KOPT-K1 (cell line): Measurements from ENCODE around the gene AP2A2.

Experiments used
- H3K27ac ChIP-seq: fragments of 200-600 bp; sonication (generic); 2 replicates; pipeline ENCODE4 v1.5.1; 2016; ENCODE audit warnings: antibody characterized with exemption, mild to moderate bottlenecking, low read depth, low read length; ENCODE audit not compliant: poor library complexity, severe bottlenecking
- H3K36me3 ChIP-seq: fragments of 200-600 bp; sonication (generic); 2 replicates; pipeline ENCODE4 v1.5.1; 2017; ENCODE audit warnings: antibody characterized with exemption, mild to moderate bottlenecking, low read length, moderate library complexity; ENCODE audit not compliant: insufficient read depth
- H3K9me3 ChIP-seq: fragments of 200-600 bp; sonication (generic); 2 replicates; pipeline ENCODE4 v1.5.1; 2017; ENCODE audit warnings: antibody characterized with exemption, low read length, mild to moderate bottlenecking; ENCODE audit not compliant: insufficient read depth, poor library complexity, severe bottlenecking

The AP2A2 gene

DNA sequence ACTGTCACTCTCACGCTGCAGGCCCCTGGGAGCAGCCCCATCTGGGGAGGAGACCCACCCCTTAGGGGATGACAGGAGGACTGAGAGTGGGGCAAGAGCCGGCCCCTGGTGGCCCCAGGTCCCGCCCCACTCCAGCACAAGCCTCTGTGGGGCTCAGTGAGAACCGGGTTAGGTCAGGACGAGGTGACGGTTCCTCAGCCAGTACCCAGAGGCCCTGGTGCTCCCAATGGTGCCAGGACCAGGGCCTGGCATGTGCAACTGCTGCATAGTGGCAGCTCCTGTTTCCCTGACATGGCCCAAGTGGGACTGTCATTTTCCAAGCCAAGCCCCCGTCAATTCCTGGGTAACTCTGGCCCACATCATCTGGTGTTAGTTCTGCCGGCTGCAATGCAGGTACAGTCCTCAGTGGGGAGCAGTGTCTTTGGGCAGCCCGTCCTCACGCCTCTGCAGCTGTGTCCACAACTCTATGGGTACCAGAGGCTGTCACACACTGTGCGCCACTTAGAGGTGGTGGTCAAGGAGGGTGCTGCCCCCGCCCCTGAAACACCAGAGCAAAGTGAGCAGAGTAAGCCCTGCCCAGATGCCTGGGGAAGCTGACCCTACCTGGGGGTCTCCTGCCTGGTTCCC is 31.0 kb upstream of the AP2A2 start:
- H3K27ac ChIP-seq = no peak overlapping the region
- H3K36me3 ChIP-seq = peaks cover 29% of the 10 kb centered on the region

DNA sequence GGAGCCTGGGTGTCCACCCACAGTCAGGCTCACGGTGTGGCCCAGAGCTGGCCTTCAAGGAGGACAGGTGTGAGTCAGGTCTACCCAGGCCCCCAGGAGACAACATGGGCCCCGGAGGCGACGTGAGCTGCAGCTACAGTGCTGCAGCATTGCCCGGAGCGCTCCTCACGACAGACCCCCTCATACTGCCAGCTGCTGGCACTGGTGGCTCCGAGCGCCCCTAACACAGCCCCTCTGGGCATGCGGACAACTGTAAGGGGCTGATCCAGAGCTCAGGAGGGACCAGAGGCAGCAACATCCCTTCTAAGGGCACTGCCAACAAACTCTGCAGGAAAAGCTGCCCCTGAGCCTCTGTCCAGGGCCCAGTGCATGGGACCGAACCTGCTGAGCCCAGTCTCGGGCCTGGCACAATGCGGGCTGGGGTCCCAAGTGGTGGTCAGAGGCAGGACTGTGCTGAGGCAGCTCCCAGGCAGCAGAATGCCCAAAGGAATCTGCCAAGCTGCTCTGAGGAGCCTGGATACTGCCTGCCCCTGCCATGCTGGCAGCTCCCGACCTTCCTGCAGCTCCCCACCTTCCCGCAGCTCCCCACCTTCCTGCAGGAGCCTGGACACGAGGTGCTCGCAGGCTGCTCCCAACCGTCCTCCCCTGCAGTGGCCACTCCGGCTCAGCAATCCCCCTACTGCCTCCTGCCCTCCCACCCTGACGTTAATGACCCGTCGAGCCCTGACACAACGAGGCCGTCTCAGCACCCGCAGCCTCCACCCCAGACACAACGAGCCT is 30.1 kb upstream of the AP2A2 start:
- Histone ChIP-seq H3K36me3 (peaks cover 38% of the 10 kb centered on the region), H3K27ac (no peak overlapping the region), H3K9me3 (no peaks in the 10 kb centered on the region)

More for the DNA sequence above, 31.0 kb upstream of the AP2A2 start:
- H3K9me3 ChIP-seq = no peaks in the 10 kb centered on the region

DNA sequence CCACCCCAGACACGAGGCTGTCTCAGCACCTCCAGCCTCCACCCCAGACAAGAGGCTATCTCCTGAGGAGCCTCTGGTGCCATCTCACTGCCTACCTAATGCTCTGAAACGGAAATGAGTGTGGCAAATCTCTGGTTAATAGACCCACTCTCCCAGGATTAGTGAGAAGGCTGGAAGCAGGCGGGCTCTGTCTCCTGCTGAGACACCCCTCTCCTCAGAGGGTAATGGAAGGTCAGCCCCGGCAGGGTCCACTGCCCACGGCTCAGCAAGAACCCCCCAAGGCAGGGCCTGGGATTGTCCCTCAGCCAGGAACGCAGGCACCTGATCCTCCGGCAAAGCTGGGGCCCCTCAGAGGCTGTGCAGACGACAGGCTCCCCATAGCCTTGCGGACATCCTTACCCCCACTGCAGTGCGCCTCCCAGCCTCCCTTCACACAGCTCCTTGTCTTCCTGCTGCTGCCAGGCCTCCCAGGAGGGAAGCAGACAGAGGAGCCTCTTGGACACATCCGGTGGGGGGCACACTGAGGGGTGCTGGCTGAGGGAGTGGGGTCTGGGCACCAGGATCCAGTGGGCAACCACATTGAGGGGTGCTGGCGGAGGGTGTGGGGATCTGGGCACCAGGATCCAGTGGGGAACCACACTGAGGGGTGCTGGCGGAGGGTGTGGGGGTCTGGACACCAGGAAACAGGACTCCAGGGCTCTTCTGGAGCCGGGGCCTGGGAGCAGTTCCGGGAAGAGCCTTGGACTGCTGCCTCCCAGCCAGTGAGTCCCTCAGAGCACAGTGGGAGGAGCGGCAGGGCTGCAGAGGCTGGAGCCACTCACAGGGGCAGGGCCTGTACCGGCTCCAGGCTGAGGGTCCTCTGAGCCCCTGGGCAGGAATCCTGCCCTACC is 28.2 kb upstream of the AP2A2 start:
- Histone ChIP-seq H3K9me3 (no peaks in the 10 kb centered on the region), H3K36me3 (peaks cover 55% of the 10 kb centered on the region), H3K27ac (no peak overlapping the region)

DNA sequence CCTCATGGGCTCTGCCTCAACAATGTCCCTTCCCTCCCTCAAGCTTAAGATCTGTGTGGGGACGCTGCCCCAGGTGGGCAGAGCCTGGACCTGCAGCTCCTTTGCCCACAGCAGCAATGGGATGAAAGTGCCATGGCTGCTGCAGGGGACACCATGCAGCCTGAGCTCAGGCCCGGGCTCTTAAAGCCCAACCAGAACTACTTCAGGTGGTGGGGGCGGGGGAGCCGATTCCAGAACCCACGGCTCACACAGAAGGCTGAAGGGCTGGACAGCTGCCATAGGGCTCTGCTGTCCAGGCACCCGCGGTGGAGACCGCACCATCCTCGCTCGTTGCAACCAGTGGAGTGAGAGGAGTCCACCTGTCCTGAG is 27.5 kb upstream of the AP2A2 start:
- peaks cover 60% of the 10 kb centered on the region for H3K36me3 ChIP-seq
- H3K27ac ChIP-seq = no peak overlapping the region
- H3K9me3 ChIP-seq = no peaks in the 10 kb centered on the region

DNA sequence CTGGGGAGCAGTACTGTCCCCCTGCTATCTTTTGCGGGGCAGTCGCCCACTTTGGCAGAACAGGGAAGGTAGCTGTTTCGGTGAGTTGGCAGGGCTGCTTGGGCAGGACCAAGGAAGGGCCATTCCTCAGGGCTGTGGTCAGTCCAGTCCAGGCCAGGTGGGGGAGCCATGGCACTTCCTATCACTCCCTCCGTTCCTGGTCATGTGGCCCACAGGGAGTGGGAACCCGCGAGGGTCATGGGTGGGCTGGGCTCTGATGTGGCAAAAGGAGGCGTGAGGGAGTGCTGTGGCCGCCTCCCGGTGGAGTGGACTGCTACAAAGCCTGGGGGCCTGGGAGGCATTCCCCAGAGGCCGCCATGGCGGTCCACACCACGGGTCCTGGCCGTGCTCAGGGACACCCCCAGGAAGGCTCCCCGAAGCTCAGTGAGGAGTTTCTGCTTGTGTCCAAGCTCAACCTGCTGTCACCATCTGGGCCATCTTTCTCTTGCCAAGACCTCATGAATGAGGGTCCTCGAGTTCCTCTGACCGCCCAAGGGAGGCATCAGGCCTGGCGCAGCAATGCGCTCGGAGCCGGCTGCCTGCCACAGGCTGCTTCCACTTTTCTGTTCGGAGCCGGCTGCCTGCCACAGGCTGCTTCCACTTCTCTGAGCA is 27.0 kb upstream of the AP2A2 start:
- H3K36me3 ChIP-seq = peaks cover 66% of the 10 kb centered on the region
- H3K27ac ChIP-seq = no peak overlapping the region
- H3K9me3 ChIP-seq = no peaks in the 10 kb centered on the region

DNA sequence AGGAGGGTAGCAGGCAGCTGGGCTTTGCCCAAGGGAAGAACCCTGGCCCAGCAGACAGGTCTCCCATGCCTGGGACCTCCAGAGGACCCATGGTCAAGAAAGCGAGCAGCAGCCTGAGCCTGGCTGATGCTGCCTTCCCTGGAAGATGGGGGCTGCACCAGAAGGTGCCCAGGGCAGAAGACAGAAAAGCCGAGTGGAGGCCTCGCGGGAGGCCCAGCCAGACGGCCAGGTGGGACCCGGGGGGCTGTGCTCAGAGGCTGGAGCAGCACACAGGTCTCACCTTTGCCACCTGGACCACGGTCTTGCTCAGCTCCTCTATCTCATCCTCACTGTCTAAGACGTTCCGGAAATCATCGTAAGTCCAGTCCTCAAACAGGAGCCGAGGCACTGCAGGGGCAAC is 25.9 kb upstream of the AP2A2 start:
- Histone ChIP-seq H3K9me3 (no peaks in the 10 kb centered on the region), H3K27ac (no peak overlapping the region), H3K36me3 (peaks cover 76% of the 10 kb centered on the region)

DNA sequence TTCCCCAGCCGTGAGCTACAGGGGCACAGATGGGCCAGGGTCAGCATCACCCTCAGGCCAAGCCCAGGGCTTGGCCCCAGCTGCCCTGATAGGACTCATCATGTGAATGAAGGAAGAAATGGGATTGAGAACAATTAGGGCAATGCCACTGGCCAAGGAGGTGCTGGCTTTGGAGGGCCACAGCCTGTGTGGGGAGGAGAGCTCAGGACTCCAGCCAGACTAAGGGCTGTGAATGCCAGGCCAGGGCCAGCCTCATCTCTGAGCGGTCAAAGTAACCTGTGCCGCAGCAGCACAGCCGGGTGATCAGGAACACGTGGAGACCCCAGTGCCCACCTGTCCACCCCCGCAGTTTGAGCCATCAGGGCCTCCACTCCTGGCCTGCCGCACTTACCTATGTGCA is 25.1 kb upstream of the AP2A2 start:
- H3K36me3 ChIP-seq = peaks cover 81% of the 10 kb centered on the region
- no peaks in the 10 kb centered on the region for H3K9me3 ChIP-seq
- H3K27ac ChIP-seq = no peak overlapping the region

DNA sequence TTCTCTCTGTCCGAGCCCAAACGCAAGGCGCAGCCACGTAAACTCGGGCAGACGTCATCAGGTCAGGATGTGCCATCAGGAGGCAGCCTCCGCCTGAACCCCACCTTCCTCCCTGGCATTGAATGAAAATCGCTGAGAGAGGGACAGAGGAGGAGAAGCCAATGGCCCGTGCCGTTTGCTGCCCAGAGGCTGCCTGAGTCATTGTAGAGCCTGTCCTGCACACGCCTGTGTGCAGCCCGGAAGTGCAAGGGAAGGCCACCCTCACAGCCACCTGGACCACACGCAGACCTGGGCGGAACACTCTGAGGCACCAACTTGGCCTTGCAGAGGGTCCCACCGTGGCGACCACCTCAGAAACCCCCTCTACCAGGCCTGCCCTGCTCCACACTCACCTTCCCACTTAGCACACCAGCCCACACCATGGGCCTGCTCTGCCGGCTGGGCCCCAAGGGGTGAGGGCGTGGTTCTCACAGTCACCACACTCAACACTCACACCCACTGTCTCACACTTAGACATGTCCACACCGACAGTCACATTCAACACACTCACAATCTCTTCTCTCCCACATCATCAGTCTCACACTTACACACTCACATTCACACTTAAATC is 24.1 kb upstream of the AP2A2 start:
- Histone ChIP-seq H3K36me3 (peaks cover 89% of the 10 kb centered on the region), H3K27ac (no peak overlapping the region), H3K9me3 (no peaks in the 10 kb centered on the region)

DNA sequence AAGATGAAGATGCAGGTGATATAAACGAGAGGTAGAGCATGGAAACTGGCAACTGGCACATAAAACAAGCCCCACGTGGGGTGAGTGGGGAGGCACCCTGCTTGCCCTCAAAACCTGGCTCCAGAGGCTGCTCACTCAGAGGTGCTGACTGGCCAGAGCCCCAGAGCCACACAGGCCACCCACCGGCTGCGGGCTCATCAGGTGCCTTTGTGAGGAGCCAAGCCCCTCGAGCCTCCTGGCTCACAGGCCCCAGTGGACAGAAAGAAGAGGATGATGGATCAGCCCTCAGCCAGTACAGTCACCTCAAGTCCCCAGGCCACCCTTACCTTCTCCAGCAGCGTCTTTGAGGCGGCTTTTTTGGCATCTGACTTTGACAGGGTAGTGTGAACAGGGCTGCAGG is 21.3 kb upstream of the AP2A2 start:
- Histone ChIP-seq H3K9me3 (no peaks in the 10 kb centered on the region), H3K27ac (no peak overlapping the region), H3K36me3 (peaks cover 67% of the 10 kb centered on the region)

DNA sequence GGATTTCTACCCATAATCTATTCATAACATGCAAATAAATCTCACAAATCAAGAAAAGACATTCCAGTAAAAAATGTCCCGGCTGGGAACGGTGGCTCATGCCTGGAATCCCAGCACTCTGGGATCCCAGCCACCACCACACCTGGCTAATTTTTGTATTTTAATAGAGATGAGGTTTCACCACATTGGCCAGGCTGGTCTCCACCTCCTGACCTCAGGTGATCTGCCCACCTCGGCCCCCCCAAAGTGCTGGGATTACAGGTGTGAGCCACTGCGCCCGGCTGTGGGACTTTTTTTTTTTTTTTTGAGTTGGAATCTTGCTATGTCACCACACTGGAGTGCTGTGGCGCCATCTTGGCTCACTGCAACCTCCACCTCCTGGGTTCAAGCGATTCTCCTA is 19.7 kb upstream of the AP2A2 start:
- Histone ChIP-seq H3K27ac (no peak overlapping the region), H3K9me3 (no peaks in the 10 kb centered on the region), H3K36me3 (peaks cover 51% of the 10 kb centered on the region)

DNA sequence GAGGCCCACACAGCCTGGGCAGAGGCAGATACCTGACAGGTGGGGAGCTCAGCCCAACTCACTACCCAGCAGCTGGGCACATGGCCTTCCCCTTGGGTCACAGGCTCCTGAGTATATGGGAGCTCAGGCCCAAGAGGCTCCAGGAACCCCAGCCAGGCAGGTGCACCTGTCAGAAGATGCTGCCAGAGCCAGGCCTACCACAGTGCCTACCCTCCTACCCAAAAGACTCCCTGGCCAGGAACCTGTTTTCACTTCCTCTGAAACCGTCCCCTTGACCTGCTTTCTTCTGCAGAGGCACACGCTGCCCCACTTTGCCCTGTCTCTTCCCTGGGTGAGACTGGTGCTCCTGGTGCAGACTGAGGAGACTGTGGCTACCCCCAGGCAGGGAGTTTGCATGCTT is 18.0 kb upstream of the AP2A2 start:
- Histone ChIP-seq H3K9me3 (no peaks in the 10 kb centered on the region), H3K36me3 (peaks cover 34% of the 10 kb centered on the region), H3K27ac (no peak overlapping the region)

DNA sequence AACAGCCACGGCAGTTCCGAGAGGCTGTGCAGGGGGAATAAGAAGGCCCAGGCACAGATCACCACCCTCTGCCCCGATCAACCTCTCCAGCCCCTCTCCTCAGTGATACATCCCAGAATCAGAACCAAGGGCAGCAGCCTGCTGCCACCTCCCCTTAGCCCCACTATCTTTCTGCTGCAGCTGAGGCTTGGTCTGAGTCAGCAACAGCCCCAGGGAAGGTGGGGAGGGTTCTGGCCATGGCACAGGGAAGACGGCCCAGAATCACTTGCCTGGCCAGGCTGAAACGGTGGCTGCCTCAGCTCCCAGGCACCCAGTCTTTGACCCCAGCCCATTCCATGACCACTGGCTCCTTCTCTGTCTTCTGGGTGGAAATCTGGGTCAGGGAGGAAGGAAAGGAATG is 17.4 kb upstream of the AP2A2 start:
- H3K27ac ChIP-seq = no peak overlapping the region
- no peaks in the 10 kb centered on the region for H3K9me3 ChIP-seq
- peaks cover 28% of the 10 kb centered on the region for H3K36me3 ChIP-seq

DNA sequence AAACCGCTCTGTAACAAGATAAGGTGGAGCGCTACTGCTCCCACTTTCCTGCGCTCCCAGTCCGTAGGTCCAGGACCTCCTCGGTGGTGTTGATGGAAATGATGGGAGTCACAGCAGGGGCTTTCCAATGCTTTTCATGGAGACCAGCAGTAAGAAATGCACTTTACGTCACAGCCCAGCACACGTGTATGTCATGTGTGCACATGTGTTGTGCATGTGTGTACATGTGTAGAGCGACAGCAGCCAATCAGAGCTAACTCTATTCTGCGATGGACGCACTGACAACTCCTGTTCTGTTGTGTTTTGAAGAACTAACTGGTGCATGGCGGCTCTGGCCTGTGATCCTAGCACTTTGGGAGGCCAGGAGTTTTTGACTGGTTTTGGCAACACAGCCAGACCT is 16.3 kb upstream of the AP2A2 start:
- Histone ChIP-seq H3K27ac (peak overlapping the region; percentile 64), H3K9me3 (no peaks in the 10 kb centered on the region), H3K36me3 (peaks cover 16% of the 10 kb centered on the region)

DNA sequence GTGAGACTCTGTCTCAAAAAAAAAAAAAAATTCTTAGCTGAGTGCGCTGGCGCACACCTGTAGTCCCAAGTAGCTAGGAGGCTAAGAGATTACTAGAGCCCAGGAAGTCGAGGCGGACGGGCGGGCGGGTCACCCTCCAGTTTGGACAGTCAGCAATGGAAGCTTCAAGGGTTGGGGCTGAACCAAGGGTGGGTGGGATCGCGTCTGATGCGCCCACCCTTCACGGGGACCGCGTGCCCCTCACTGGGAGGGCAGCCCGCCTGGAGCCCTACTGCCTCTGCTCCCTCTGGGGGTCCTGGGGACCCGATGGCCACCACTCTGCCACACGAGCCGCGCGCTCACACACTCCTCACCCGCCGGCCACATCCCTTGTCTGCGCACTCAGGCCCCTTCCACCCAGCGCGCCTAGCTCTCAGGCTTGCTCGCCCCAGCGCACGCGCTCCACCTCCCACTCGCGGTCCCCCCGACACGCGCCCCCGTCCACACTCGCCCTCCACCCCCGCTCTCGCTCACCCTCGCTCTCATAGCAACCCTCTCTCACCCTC is 15.6 kb upstream of the AP2A2 start:
- peaks cover 9% of the 10 kb centered on the region; the same call in 1 of the 2 replicates for H3K36me3 ChIP-seq
- H3K27ac ChIP-seq = peak overlapping the region; percentile 64

More for the DNA sequence above, 15.6 kb upstream of the AP2A2 start:
- no peaks in the 10 kb centered on the region for H3K9me3 ChIP-seq
